ENCODE data around the gene ZKSCAN8.

ZKSCAN8 gene

GRCh38 chr6:28205879-28206278 lies 64.2 kb downstream of the ZKSCAN8 start:
- Histone ChIP-seq H3K27me3 (ENCODE audit: low read length) (0 out of 2 replicates have a peak, but pooled peaks cover 4% of the 10 kb centered on the region), H3K36me3 (ENCODE audit: low read length) (no peaks in the 10 kb centered on the region), H3K79me2 (ENCODE audit: insufficient read depth, low read length) (no peaks in the 10 kb centered on the region), H4K20me1 (ENCODE audit: low read depth, low read length) (no peaks in the 10 kb centered on the region), H3K9ac (ENCODE audit: low read length) (no peak overlapping the region), H3K4me3 (ENCODE audit: insufficient read depth, low read length, poor library complexity, severe bottlenecking) (no peak overlapping the region), H3K9me2 (replicated peaks; ENCODE audit: insufficient read depth, low read length) (no peaks in the 10 kb centered on the region), H3F3A (ENCODE audit: insufficient read depth) (no peaks in the 10 kb centered on the region), H2AFZ (ENCODE audit: low read depth, low read length, severe bottlenecking) (no peak overlapping the region), H3K27ac (ENCODE audit: low read depth, low read length) (no peak overlapping the region), H3K4me2 (ENCODE audit: low read depth, low read length, poor library complexity, severe bottlenecking) (no peak overlapping the region), H3K9me3 (ENCODE audit: insufficient read depth, low read length) (no peaks in the 10 kb centered on the region)
- TF ChIP-seq EZH2phosphoT487 (conservative IDR thresholded peaks at IDR 0.05; ENCODE audit: low read length): no peak
- TF ChIP-seq CTCF (IDR thresholded peaks at IDR 0.05; ENCODE audit: insufficient read depth, low read length, poor library complexity, severe bottlenecking): no peak

DNA sequence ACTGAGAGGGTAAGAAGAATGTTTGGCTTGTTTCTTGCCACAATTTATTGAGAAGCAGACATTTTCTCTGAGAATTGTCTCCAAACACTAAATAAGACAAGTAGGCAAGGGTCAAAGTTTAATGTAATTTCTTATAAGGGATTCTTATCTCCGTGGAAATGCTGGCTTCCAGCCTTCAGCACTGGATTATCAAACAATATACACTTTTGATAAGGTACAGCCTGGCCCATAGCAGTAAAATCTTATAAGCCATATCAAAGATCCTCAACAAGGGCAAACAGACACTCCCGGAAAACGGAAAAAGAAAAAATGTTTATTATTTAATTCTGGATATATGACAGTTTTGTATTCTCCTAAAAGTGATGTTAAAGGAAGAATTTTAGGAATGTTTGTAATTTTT lies 64.8 kb downstream of the ZKSCAN8 start:
- TF ChIP-seq CTCF (IDR thresholded peaks at IDR 0.05; ENCODE audit: insufficient read depth, low read length, poor library complexity, severe bottlenecking): no peak
- no peak for TF ChIP-seq EZH2phosphoT487 (conservative IDR thresholded peaks at IDR 0.05; ENCODE audit: low read length)
- Histone ChIP-seq H3K79me2 (ENCODE audit: insufficient read depth, low read length) (no peaks in the 10 kb centered on the region), H4K20me1 (ENCODE audit: low read depth, low read length) (no peaks in the 10 kb centered on the region), H3K9me2 (replicated peaks; ENCODE audit: insufficient read depth, low read length) (no peaks in the 10 kb centered on the region), H3K9me3 (ENCODE audit: insufficient read depth, low read length) (no peaks in the 10 kb centered on the region), H3K27ac (ENCODE audit: low read depth, low read length) (no peak overlapping the region), H3F3A (ENCODE audit: insufficient read depth) (no peaks in the 10 kb centered on the region), H3K9ac (ENCODE audit: low read length) (no peak overlapping the region), H2AFZ (ENCODE audit: low read depth, low read length, severe bottlenecking) (no peak overlapping the region), H3K36me3 (ENCODE audit: low read length) (no peaks in the 10 kb centered on the region), H3K4me2 (ENCODE audit: low read depth, low read length, poor library complexity, severe bottlenecking) (no peak overlapping the region), H3K27me3 (ENCODE audit: low read length) (0 out of 2 replicates have a peak, but pooled peaks cover 4% of the 10 kb centered on the region), H3K4me3 (ENCODE audit: insufficient read depth, low read length, poor library complexity, severe bottlenecking) (no peak overlapping the region)

DNA sequence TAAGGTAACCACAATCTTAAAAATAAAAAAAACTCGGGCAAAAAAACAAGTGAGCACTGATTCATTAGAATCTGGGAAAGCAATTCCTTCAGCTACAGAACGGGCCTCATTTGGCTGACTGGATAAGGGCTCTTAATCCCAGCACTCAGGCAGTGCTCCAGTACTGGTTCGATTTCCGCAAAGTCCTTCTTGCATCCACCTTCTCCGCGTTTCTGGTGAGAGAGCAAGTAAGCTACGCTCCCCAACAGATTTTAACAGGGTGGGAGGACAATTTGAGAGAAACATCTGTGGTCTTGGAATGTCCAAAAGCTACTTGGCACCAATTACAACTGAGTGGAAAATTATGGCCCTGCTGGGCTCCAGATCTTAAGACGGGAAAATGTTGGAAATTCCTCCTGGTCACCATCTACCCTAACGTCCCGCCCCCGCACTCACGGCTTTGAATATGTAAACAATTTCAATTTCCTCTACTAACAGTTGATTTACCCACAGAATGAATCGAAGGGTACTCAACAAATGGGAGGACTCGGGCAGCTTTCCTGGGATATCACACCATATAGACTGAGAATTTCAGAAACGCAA lies 65.3 kb downstream of the ZKSCAN8 start:
- Histone ChIP-seq H3K36me3 (ENCODE audit: low read length) (no peaks in the 10 kb centered on the region), H3K27ac (ENCODE audit: low read depth, low read length) (no peak overlapping the region), H3K4me3 (ENCODE audit: insufficient read depth, low read length, poor library complexity, severe bottlenecking) (no peak overlapping the region), H3K9me3 (ENCODE audit: insufficient read depth, low read length) (no peaks in the 10 kb centered on the region), H3K9ac (ENCODE audit: low read length) (no peak overlapping the region), H3K4me2 (ENCODE audit: low read depth, low read length, poor library complexity, severe bottlenecking) (no peak overlapping the region), H3K27me3 (ENCODE audit: low read length) (0 out of 2 replicates have a peak, but pooled peaks cover 4% of the 10 kb centered on the region), H2AFZ (ENCODE audit: low read depth, low read length, severe bottlenecking) (no peak overlapping the region), H3K79me2 (ENCODE audit: insufficient read depth, low read length) (no peaks in the 10 kb centered on the region), H3F3A (ENCODE audit: insufficient read depth) (no peaks in the 10 kb centered on the region), H4K20me1 (ENCODE audit: low read depth, low read length) (no peaks in the 10 kb centered on the region), H3K9me2 (replicated peaks; ENCODE audit: insufficient read depth, low read length) (no peaks in the 10 kb centered on the region)
- no peak for TF ChIP-seq EZH2phosphoT487 (conservative IDR thresholded peaks at IDR 0.05; ENCODE audit: low read length)
- TF ChIP-seq CTCF (IDR thresholded peaks at IDR 0.05; ENCODE audit: insufficient read depth, low read length, poor library complexity, severe bottlenecking): no peak
